Left lobe of liver (tissue), 2 donors: ENCODE data around the gene SLC52A1. TPM values are rescaled to one million over a fixed set of nuclear protein-coding genes. Genes with fewer than 3 reads are reported as not detected.
A peak's percentile ranks its signal among the peaks of the same experiment; 100 is the strongest.
"Not testable (repeated sequence)": the region's sequence is repeated elsewhere in the genome, so short reads cannot be mapped to it uniquely, and the experiment has no call there.

ENCODE experiments used
- ATAC-seq: fragments of 200-7000 bp; cut with Tn5 transposase; one replicate; pipeline ENCODE4 v1.9.1; 2020; ENCODE audit warnings: mild to moderate bottlenecking, moderate library complexity
- DNase-seq: peaks from one replicate; pipeline ENCODE4 v3.0.0-alpha.2; 2020; ENCODE audit warnings: low spot score
- total RNA-seq: library from RNA; stranded (reverse); gene quantifications from one replicate; pipeline ENCODE4 v1.2.1, GENCODE V29; 2021
- donor health status: DM: no; HTN: no; CAD: no; lungs with moderate emphysema.
- donor health status: DM: no; HTN: yes; CAD: no.

The SLC52A1 gene
- 0.08 TPM for total RNA-seq

GRCh38 chr17:5035315-5035714 is at the start of gene SLC52A1:
Gene SLC52A1, minus strand, starts transcription at chr17:5035426. Its CDS starts 820 bp downstream, at chr17:5034606.
- DNase-seq (no peak), ATAC-seq (no peak)

GRCh38 chr17:5080591-5080990 is 45.4 kb upstream of the SLC52A1 start:
- no peak for DNase-seq
- ATAC-seq: no peak

- ATAC-seq (peak; percentile 92), DNase-seq (peak; percentile 75)
These were observed 43.1 kb upstream of the SLC52A1 start, which contains the start of gene ZFP3 for GRCh38 chr17:5078106-5079028. Gene ZFP3, plus strand, starts transcription at chr17:5078467. Its CDS starts 13,038 bp downstream, at chr17:5091505.

- ATAC-seq (peak; percentile 24), DNase-seq (no peak)
These were observed 42.5 kb upstream of the SLC52A1 start for GRCh38 chr17:5077781-5078105.

- not testable (repeated sequence) for ATAC-seq
These were observed 42.0 kb upstream of the SLC52A1 start for GRCh38 chr17:5077275-5077674.

GRCh38 chr17:5075472-5075871 is 40.2 kb upstream of the SLC52A1 start:
- not testable (repeated sequence) for DNase-seq, ATAC-seq

More at GRCh38 chr17:5077275-5077674, 42.0 kb upstream of the SLC52A1 start:
- DNase-seq: not testable (repeated sequence)

GRCh38 chr17:5069724-5070123 is 34.5 kb upstream of the SLC52A1 start:
- ATAC-seq: no peak
- DNase-seq: no peak

- ATAC-seq (no peak), DNase-seq (no peak)
These were observed 33.0 kb upstream of the SLC52A1 start for GRCh38 chr17:5068236-5068635.

- ATAC-seq: no peak
- no peak for DNase-seq
These were observed 30.1 kb upstream of the SLC52A1 start for GRCh38 chr17:5065227-5065744.

GRCh38 chr17:5055543-5055942 is 20.3 kb upstream of the SLC52A1 start:
- ATAC-seq (no peak), DNase-seq (no peak)

- DNase-seq: no peak
- no peak for ATAC-seq
These were observed 15.1 kb upstream of the SLC52A1 start for GRCh38 chr17:5050278-5050677.

- no peak for DNase-seq
- ATAC-seq: no peak
These were observed 14.2 kb upstream of the SLC52A1 start for GRCh38 chr17:5049314-5049841.

GRCh38 chr17:5047446-5047845 is 12.2 kb upstream of the SLC52A1 start:
- DNase-seq (no peak), ATAC-seq (no peak)

GRCh38 chr17:5045496-5045895 is 10.3 kb upstream of the SLC52A1 start:
- ATAC-seq (no peak), DNase-seq (no peak)

- no peak for ATAC-seq
- no peak for DNase-seq
These were observed 9.4 kb upstream of the SLC52A1 start for GRCh38 chr17:5044630-5045029.

GRCh38 chr17:5043524-5043923 is 8.3 kb upstream of the SLC52A1 start:
- DNase-seq: no peak
- ATAC-seq: no peak

GRCh38 chr17:5042157-5043022 is 7.2 kb upstream of the SLC52A1 start:
- DNase-seq: no peak
- no peak for ATAC-seq

- ATAC-seq: no peak
- no peak for DNase-seq
These were observed 575 bp downstream of the SLC52A1 start for GRCh38 chr17:5034651-5035050.

GRCh38 chr17:5034063-5034462 is 1.2 kb downstream of the SLC52A1 start:
- DNase-seq (no peak), ATAC-seq (no peak)

- DNase-seq (no peak), ATAC-seq (no peak)
These were observed 1.7 kb downstream of the SLC52A1 start for GRCh38 chr17:5033352-5034015.

GRCh38 chr17:5032865-5033264 is 2.4 kb downstream of the SLC52A1 start:
- ATAC-seq (no peak), DNase-seq (no peak)
